ENCODE results near the gene SNRPD2.

The SNRPD2 gene

GRCh38 chr19:45657520-45658167, 34.1 kb downstream of the SNRPD2 start:
- DNase-seq (ENCODE audit: low spot score) = no peak

- DNase-seq (ENCODE audit: low spot score) = no peak
These were observed 36.7 kb downstream of the SNRPD2 start for GRCh38 chr19:45655073-45655472.

GRCh38 chr19:45653634-45654033, 38.1 kb downstream of the SNRPD2 start:
- no peak for DNase-seq (ENCODE audit: low spot score)

- no peak for DNase-seq (ENCODE audit: low spot score)
These were observed 41.0 kb downstream of the SNRPD2 start for GRCh38 chr19:45650722-45651121.

- no peak for DNase-seq (ENCODE audit: low spot score)
These were observed 45.4 kb downstream of the SNRPD2 start for GRCh38 chr19:45646345-45646698.

GRCh38 chr19:45645631-45646344, 46.0 kb downstream of the SNRPD2 start:
- DNase-seq (ENCODE audit: low spot score) = peak; percentile 98

GRCh38 chr19:45645068-45645630, 46.6 kb downstream of the SNRPD2 start:
- no peak for DNase-seq (ENCODE audit: low spot score)

- no peak for DNase-seq (ENCODE audit: low spot score)
These were observed 47.6 kb downstream of the SNRPD2 start for GRCh38 chr19:45643927-45644771.

- DNase-seq (ENCODE audit: low spot score) = peak; percentile 86
These were observed 48.5 kb downstream of the SNRPD2 start for GRCh38 chr19:45643024-45643926.

GRCh38 chr19:45641274-45642105, 50.3 kb downstream of the SNRPD2 start:
- peak; percentile 81 for DNase-seq (ENCODE audit: low spot score)

- DNase-seq (ENCODE audit: low spot score) = no peak
These were observed 50.9 kb downstream of the SNRPD2 start for GRCh38 chr19:45640849-45641273.

GRCh38 chr19:45638930-45639729, 52.6 kb downstream of the SNRPD2 start, which contains the start of gene EML2:
TSS of gene EML2 (minus strand) at chr19:45639397. CDS start at chr19:45639376, 21 bp downstream.
- peak; percentile 76 for DNase-seq (ENCODE audit: low spot score)

- DNase-seq (ENCODE audit: low spot score) = peak; percentile 69
These were observed 53.7 kb downstream of the SNRPD2 start for GRCh38 chr19:45637890-45638667.
